NCI-H345 treated with DMSO at 0.1 percent for 48 hours (cell line): Measurements from ENCODE around the gene GPRC5A.

Experiments used
- DNase-seq: peaks from one replicate; lab custom pipeline; 2025; ENCODE audit not compliant: unreplicated experiment; lab: John Stamatoyannopoulos, UW

Gene GPRC5A

GRCh38 chr12:12885096-12885792 lies 6.1 kb upstream of the GPRC5A start:
- no peak for DNase-seq

- DNase-seq, result no peak
Measured at GRCh38 chr12:12887471-12887870, 3.9 kb upstream of the GPRC5A start.

- DNase-seq, result no peak
Measured at GRCh38 chr12:12889701-12890100, 1.7 kb upstream of the GPRC5A start.

GRCh38 chr12:12890543-12891079 lies 751 bp upstream of the GPRC5A start:
- peak; percentile 8 for DNase-seq

GRCh38 chr12:12891881-12892355 lies 556 bp downstream of the GPRC5A start:
- DNase-seq, result no peak

- no peak for DNase-seq
Measured at GRCh38 chr12:12892681-12893141, 1.3 kb downstream of the GPRC5A start.

GRCh38 chr12:12893438-12893837 lies 2.1 kb downstream of the GPRC5A start:
- DNase-seq, result no peak

- DNase-seq, result no peak
Measured at GRCh38 chr12:12896260-12896659, 4.9 kb downstream of the GPRC5A start.

- DNase-seq, result no peak
Measured at GRCh38 chr12:12897302-12897701, 5.9 kb downstream of the GPRC5A start.

- DNase-seq, result no peak
Measured at GRCh38 chr12:12898136-12898717, 6.9 kb downstream of the GPRC5A start.

GRCh38 chr12:12898911-12899511 lies 7.6 kb downstream of the GPRC5A start:
- DNase-seq, result no peak

GRCh38 chr12:12899530-12900380 lies 8.4 kb downstream of the GPRC5A start:
- DNase-seq, result no peak

GRCh38 chr12:12900786-12901157 lies 9.4 kb downstream of the GPRC5A start:
- no peak for DNase-seq

- DNase-seq, result no peak
Measured at GRCh38 chr12:12901158-12901791, 9.9 kb downstream of the GPRC5A start.

GRCh38 chr12:12902036-12902435 lies 10.7 kb downstream of the GPRC5A start:
- no peak for DNase-seq

- DNase-seq, result no peak
Measured at GRCh38 chr12:12903642-12904609, 12.6 kb downstream of the GPRC5A start.

- no peak for DNase-seq
Measured at GRCh38 chr12:12907552-12907951, 16.2 kb downstream of the GPRC5A start.

- DNase-seq, result no peak
Measured at GRCh38 chr12:12908252-12908651, 16.9 kb downstream of the GPRC5A start.

- no peak for DNase-seq
Measured at GRCh38 chr12:12908711-12909110, 17.3 kb downstream of the GPRC5A start.
